ENCODE measurements around the gene SORL1.

SORL1 gene

DNA sequence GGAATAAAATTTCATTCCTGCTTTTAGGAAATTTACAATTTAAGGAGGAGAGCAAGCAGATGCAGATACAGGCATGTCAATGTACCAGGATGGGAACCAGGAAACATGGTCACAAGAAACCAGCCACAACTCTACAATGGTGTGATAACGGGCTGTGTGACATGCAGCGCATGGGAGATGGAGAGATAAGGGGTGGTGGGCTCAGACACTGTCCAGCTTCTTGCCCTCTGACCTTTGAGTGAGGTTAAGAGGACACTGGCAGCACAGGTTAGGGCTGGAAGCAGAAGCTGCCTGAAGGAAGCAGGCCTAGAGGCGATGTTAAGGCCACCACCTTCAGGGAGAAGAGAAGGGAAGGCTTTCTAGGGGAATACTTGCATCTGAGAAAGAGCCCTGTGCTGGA lies 3.0 kb downstream of the SORL1 start:
- no peak for DNase-seq

DNA sequence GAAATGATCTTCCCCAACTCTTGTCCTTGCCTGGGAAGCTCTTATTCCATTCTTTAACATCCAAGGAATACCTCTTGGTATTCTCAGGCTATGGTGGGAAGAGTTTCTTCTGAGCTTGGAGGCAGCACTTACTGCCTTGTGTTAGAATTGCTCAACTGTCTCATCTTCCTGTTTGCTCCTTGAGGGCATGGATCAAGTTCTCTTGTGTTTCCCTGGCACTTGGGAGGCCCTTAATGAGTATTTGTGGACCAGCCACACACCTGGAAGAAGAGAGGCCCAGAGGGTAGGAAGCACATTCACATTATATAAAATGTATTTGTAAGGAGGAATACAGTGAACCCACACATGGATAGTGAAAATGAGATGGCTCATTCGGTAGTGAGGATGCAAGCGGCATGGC lies 4.0 kb downstream of the SORL1 start:
- no peak for DNase-seq

DNA sequence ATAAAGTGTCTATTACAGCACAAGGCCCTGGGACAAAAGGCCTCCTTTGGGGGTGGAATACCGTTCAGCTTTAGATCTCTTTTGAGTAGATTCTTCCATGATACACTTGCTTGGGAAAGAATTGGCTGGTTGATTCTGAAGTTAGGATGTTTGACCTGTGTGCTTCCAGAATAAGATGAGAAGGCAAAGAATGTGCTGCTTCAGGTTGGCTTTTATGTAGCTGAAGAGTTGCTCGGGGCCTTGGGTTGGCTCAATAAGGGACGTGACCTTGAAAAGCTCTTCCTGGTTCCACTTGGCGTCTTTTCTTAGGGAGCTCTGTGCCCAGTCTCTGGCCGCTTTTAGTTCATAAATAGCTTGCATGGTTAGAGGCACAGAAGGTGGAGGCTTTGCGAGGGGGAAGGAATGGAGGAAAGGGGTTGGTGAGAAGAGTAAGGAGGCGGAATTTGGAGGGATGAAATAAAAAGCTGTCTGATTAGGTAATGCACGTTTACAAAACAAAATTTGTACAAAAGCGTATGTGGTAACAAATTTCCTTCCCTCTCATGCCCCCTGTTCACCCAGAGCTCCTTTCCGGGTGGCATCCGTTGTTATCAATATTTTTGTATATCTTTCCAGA lies 4.8 kb downstream of the SORL1 start:
- DNase-seq = no peak

DNA sequence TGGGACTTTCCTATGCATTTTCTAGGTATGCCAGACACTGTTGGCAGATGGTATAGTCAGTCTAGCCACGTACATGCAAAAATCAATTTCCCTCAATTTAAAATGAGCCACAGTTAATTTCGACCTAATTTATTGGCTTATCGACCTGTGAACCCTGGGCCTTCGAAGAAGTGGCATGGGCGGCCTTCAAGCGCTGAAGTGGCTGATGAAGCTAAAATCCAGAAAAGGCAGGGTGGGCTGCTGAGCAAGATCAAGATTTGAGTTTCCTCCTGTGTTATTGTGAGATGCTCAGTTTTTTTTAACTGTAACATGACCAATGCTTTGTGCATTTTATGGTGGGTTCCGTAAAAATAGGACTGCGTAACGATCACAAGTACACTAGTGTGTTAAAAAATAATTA lies 6.4 kb downstream of the SORL1 start:
- no peak for DNase-seq

DNA sequence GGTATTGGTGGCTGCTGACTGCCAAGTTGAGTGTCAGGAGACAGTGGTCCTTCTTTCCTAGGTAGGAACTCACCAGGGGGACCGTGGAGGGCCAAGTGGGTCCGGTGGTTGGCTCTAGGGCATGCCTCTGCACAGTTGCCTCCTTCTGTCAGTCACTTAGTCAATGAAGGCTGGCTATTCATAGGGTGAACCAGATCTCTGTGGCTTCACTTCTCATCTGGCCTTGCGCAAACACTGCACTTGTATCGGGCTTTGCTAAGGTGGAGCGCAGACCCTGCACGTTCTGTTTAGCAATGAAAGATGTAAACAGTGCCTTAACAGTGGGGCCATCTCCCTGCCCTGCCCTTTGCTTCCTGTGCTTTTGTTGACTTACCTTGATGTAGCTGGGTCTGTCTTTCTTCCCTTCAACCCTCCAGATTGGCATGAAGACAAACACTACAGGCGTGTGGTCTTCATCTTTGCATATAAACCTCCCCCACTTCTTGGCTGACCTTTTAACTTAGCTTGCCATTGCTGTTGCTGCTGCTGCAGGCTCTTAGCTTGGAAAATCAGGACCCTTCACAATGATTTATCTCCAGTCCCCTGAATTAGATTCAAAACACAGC lies 7.4 kb downstream of the SORL1 start:
- DNase-seq = no peak

DNA sequence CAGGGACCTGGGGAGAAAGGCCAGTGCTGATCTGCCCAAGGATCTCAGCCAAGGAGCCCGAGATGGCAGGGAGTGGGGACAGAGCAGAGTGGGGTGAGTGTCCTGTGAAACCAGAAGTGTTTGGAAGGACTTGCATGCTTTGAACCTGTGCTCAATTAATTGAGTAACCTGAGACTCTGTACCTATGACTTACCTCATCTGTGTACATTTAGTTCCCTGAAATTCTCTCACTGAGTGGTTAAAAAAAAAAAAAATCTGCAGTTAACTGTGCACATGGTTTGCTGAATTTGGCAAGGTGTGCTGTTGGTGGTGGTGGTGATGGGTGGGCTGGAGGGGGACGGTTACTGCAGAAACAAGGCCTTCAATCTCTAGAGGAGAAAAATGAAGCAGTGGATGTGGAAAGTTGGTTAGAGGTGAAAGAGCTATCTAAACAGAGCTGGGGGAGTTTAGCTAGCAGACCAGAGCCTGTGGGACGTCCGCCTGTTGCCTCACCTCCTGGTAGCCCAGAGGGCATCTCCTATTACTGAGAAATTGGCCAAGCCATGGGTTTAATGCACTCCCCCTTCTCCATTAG lies 8.9 kb downstream of the SORL1 start:
- no peak for DNase-seq

DNA sequence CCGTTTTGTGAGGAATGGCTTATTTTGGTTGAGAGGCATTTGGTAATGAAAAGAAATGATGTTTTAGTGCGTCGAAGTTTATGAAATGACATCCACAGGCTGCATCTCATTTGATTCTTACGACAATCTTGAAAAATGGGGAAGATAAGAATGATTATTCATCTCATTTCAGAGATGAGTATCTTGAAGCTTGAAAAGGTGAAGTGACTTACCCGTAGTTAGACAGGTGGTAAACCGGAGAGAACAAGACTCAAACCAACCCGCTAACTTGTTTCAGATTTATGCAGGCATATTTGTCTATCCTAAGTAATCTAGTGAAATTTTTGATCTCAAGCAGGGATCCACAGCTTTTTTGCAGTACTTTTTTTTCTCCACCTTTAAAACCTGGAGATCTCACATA lies 9.7 kb downstream of the SORL1 start:
- DNase-seq = no peak

DNA sequence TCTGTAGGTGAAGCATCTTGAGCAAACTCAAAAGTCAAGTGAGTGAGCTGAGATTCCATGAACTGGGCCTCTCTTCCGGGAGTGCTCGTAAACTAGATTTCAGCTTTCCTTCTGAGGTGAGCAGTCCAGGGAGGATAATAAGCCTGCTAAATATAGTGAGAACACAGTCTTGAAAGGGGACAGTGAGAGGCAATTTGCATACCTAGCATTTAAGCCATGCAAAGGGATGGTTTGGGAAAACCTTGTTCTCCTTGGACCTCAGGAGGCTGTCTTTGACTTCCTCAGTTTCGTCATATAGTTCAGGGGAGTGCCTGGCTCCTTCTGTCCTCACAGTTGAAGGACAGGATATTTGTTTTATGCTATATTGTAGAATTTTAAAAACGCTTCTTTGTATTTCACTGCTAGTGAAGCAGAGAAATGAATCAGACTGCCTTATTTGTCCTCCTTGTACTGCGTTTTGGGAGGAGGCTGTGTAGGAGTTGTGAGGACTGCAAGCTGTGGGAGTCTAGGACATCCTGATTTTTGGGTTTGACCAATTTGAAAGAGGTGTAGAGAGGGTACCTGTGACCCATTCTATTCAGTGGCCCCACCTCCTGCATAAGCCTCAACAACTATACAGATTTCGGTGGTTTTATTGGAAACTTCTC lies 11.7 kb downstream of the SORL1 start:
- DNase-seq = no peak

DNA sequence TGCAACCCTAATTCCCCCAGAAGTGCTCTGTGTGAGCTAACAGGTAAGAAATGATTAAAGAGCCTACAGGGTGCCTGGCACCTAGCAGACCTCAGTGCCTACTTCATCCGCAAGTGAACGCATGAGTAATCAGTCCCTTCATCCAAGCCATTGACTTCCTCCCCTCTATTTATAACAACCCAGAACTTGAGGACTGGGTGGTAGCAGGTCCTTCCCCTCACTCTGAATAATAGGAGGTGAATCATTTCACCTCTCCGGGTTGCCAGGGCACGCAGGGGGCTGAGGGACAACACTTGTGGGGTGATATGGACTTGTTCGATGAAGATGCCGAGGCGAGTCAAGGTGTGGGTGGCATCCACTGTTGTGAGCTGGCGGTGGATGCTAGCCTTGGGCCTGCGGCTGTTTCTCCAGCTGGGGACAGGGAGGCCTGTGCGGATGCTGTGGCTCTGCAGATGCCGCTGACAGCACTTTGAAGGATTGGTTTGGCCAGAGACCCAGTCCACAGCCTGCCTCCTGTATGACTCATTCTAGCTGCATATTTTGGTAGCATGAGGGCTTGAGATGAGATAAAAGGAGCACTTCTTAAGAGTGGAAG lies 12.3 kb downstream of the SORL1 start:
- DNase-seq = peak in 1 of 2 experiments; percentile 21

DNA sequence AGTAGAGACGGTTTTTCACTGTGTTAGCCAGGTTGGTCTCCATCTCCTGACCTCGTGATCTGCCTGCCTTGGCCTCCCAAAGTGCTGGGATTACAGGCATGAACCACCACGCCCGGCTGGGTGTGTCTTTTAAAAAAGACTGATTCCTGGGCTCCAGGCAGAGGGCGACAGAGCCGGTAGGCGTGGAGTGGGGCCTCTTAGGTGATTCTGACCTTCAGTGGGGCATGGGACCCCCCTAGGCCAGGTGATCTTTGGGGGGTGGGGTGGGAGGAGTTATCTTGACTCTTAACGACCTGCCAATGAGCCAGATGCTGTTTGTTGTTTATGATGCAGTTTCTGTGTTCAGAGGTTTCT lies 13.6 kb downstream of the SORL1 start:
- no peak for DNase-seq

DNA sequence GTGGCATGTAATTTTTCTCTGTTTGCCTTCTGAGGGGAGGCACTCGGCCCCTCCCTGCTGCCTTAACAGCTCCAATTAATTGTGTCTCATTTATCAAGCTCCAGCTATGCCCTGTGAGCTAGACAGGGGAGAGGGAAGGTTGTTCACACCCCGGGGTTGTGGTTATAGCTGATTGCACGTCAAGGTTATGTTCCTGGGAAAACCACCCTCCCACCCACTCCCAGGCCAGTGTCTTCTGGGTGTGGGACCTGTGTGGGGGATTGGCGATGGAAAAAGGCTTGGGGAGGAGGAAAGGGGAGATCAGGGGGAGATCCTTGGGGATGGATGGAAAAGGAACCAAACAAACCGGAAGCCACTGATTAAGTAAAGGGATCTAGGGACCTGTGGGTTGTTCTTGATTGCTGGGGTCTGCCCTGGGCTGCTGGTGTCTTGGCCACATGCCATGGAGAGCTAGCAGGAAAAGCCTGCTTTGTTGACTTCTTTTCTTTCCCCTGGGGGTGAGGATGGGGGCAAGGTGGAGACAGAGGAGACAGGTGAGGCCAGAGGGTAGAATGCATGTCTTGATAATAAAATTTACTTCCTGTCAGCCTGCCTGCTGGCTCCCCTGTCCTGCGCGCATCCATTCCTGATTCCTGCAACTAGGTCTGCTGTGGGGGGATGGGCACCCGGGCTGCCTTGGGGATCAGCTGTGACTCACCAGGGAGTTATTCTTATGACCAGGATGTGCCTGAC lies 14.1 kb downstream of the SORL1 start:
- no peak for DNase-seq

DNA sequence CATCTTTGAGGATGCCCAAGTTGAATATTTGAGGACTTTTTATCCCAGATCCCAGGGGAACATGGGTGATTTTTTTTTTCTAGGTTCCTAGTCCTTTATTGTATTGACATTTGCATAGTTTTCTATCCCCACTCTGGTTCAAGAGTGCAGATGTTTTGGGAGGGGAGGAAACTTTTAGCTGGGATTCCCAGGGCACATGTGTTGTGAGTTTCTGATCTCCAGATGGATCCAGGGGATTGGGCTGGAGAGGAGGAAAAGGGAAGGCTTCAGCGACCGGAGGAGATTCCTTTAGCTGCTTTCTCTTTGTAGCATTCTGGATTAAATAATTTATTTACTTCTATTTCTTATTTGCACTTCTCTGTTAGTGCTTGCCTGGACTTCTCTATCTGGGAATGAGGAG lies 15.4 kb downstream of the SORL1 start:
- DNase-seq = no peak

DNA sequence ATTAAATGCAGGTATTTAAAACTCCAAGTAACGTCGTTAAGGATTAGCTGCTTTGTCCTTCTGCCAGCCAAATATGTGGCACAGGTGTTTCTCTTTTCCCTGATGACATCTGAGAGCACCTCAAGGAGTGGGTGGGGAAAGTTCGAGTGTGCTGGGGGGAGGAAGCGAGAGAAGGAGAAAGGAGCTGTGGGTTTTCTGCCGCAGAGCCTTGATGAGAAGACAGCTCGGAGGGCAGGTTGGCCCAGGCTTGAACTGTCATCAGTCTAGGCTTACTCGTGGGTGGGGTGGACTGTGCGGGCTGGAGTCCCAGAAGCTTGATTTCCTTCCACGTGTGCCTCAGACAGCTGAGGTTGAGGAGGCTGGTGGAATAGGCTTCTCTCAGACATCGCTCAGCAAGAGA lies 15.9 kb downstream of the SORL1 start:
- no peak for DNase-seq

DNA sequence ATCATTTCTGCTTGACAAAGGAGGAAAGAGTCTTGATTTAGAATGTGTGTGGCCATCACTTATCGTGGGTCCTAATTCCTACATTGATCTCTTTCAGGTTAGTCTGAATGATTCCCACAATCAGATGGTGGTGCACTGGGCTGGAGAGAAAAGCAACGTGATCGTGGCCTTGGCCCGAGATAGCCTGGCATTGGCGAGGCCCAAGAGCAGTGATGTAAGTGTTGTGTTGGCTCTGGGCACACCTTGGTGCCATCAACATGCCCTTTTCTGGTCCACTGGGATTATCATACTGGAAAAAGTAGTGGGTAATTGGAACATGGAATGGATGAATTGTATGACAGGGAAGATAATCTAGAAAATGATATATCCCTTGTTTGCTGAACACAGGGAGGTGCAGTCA lies 17.8 kb downstream of the SORL1 start:
- no peak for DNase-seq

DNA sequence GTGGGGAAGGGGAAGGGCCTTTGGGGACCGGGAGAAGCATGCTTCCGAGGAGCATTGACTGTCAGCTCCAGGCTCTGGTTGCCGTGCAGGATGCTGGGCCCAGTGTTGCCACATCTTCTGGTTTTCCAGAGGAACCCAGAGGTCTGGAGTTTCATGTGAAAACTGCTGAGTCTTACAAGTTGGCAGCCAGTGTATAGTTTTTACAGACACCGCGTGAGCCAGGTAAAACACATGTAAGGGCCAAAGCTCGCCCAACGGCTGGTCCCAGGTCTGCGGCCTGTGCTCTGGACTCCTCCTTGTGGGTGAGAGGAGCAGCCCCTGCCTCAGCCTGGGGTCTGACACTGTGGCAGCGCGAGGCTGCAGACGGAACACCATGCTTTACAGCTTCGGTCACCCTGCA lies 19.1 kb downstream of the SORL1 start:
- no peak for DNase-seq

DNA sequence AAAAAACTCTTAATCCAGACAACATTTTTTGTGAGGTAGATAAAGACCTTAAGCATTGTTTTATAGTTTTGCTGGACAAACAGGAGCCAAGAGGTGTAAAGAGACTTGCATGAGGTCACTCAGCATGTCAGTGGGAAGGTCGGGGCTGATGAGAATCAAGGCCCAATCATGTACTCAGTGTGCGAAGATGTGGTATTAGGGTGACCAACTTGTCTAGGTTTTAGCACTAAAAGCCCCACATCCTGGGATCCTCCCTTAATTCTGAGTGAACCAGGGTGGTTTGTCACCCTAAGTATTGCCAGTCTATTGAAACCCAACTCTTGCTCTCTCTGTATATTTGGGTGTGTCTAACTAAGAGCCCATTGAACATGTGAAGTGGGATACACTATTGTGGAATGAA lies 20.2 kb downstream of the SORL1 start:
- DNase-seq = no peak

DNA sequence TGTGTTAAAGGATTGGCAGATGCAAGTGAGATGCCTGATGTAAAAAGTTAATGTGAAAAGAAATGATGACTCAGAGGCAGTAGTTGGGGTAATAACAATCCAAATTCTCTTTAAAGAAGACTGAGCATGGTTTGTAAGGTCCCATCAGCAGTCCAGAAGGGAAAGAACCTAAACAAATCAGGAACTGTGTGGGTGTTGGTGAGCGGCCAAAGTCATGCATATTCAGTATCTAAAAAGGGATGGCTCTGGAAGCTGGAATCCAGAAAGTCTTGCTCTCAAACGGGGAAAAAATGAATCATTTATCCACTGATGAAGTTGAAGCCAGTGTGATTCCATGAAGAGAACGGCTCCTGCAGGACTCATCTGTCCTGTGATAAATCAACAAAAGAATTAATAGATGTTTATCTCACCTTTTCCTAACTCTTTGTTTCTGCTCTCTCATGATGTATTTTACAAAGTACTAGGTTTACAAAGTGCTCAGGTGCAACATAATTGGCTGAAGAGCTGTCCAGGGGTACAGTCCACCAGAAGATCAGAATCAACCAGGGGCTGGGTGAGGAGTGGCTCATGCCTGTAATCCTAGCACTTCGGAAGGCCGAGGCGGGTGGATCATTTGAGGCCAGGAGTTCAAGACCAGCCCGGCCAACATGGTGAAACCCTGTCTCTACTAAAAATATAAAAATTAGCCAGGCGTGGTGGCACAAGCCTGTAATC lies 21.1 kb downstream of the SORL1 start:
- no peak for DNase-seq

DNA sequence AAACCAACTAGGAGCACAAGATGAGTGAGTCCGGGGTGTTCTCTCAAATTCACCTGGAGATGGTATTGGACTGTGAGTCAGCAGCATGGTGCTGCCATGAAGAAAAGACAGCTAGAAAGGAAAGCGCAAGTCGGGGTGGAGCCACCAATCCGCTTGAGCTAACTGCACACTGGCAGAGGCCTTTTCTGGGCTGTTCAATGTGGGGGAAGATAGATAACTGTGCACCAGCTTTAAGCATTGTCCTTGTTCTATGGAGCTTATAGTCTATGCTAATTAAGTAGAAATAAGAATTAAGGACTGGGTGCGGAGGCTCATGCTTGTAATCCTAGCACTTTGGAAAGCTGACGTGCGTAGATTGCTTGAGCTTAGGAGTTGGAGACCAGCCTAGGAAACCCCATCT lies 22.6 kb downstream of the SORL1 start:
- no peak for DNase-seq

DNA sequence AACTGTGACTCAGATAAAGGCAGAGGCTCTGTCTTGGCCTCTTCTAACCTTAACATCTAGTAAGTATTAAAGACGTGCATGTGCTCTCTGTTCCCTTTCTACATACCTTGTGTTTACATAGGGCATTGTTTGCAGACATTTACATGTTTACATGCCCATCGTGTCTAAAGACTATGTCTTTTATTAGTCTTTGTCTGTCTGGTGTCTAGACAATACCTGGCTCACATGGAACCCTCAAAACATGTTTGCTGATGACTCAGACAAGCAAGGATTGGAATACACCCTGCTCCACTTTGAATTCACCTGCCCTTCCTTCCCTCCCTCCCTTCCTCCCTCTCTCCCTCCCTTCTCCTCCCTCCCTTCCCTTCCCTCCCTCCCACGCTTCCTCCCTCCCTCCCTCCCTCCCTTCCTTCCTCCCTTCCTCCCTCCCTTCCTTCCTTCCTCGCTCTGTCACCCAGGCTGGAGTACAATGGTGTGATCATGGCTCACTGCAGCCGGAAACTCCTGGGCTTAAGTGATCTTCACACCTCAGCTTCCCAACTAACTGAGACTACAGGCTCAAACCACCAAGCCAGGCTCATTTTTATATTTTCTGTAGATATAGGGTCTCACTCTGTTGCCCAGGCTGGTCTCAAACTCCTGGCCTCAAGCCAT lies 24.4 kb downstream of the SORL1 start:
- DNase-seq = no peak

DNA sequence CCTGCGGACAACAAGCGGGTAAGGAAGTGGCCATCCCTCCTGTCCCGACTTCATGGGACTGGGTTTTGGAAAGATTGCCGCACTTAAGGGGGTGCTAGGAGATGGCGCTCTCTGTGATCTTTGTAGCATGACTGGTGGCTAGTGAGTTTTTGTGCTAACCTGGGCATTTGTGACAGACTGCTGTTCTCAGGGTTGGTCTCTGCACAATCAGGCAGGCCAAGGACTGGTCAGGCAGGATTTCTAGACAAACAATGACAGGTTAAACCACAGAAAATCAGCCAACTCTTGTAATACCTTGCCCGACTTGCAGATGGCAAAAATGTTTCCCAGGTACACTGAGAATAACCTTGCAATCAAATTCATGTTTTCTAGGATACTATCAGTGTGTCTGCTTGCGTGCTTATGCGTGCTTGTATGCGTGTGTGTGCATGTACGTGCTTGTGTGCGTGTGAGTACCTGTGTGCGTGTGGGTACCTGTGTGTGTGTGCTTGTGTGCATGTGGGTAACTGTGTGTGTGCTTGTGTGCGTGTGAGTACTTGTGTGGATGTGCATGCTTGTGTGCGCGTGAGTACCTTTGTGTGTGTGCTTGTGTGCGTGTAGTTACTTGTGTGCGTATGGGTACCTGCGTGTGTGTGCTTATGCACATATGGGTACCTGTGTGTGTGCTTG lies 26.2 kb downstream of the SORL1 start:
- DNase-seq = no peak

DNA sequence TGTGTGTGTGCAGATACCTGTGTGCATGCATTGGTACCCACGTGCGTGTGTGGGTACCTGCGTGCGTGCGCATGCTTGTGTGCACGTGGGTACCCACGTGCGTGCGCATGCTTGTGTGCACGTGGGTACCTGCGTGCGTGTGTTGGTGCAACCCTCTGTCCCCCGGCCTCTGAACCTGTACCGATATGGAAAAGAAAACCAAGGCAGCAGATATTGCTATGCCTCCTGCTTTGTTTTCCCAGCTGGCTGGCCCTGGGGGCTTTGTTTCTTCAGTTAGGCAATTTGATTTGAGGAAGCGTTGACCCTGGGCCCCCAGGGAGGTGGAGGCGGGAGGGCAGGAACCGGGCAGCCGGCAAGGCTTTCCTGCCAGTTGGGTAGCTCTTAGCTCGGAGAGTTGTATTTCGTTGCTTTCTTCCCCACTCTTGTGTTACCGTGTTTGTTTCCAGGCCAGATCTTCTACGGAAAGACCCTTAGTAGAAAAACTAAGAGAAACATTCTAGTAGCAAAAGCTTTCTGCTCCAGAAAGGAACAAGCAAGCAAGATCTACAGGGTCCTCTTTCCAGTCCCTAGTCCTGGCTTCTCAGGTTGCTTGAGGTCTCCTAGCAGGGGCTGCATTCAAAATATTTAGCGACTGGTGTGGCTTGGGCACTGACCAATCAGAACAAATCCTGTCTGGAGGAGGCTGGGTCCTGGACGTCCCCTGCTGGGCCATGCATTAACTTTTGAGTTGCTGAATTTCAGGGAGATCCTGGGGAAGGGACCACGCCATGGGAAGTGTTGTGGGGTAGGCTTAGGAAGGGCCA lies 27.0 kb downstream of the SORL1 start:
- no peak for DNase-seq

Data from AML-193 (cell line).